ENCODE results near the gene ABLIM2.
"Not testable (repeated sequence)": the region's sequence is repeated elsewhere in the genome, so short reads cannot be mapped to it uniquely, and the experiment has no call there.

ABLIM2 gene

GRCh38 chr4:8155660-8156421 lies 2.8 kb downstream of the ABLIM2 start:
- no peak for DNase-seq

DNA sequence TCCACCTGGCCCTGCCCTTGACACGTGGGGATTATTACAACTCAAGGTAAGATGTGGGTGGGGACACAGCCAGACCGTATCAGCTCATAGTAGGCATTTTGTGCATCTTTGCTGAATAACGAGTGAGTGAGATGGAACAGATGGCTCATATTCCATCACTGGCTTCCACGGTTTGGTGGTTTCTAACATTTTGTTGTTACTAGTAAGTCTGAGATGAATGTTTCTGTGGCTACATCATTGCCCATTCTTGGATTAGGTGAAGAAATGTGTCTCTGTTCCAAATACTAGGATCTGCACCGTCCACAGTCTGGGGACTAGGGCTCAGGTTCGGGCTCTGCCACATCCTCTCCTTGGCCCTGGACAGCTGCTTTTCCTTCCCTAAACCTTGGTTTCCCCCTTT lies 3.6 kb downstream of the ABLIM2 start:
- no peak for DNase-seq

- DNase-seq: no peak
Measured at GRCh38 chr4:8153441-8153840, 5.2 kb downstream of the ABLIM2 start.

DNA sequence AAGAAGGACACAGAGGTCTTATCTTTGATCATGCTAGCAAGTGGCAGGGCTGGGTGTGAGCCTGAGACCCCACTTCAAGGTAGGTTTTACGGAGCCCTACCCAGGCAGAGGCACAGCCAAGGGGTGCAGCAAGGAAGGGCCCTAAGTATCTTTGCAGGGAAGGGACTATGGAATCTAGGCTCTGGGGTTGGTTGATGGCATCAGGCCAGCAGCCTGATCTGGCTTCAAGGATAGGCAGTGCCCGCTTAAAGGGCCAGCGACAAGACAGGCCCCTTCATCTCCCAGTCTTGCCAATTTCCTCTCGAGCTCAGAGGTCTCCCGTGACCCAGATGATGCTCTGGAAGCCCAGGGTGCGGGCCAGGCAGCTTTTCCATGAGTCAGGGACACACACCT lies 5.8 kb downstream of the ABLIM2 start:
- no peak for DNase-seq

GRCh38 chr4:8152090-8152864 lies 6.3 kb downstream of the ABLIM2 start:
- DNase-seq: no peak

DNA sequence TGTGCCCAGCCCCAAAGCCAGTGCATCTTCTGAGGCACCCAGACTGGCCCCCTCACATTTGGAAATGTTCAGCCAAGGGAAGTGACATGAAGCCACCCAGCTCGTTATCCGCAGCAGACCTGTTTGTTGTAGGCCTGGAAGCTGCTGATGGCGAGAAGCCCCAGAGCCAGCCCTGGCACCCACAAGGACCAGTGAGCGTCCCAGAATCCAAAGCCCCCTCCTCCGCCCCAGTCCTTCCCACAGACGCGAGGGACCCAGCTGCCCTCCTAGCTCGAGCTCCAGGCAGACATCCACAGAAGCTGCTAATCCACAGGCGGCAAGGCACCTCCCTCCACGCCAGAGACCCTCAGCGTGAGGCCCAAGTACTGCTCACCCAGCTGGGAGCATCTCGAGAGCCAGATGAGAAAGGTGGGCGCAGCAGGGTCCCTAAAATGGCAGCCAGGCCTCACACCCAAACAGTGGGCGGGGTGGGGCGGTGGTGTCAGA lies 7.4 kb downstream of the ABLIM2 start:
- no peak for DNase-seq

GRCh38 chr4:8150152-8151090 lies 8.2 kb downstream of the ABLIM2 start:
- no peak for DNase-seq

- DNase-seq: no peak
Measured at GRCh38 chr4:8149664-8150063, 8.9 kb downstream of the ABLIM2 start.

DNA sequence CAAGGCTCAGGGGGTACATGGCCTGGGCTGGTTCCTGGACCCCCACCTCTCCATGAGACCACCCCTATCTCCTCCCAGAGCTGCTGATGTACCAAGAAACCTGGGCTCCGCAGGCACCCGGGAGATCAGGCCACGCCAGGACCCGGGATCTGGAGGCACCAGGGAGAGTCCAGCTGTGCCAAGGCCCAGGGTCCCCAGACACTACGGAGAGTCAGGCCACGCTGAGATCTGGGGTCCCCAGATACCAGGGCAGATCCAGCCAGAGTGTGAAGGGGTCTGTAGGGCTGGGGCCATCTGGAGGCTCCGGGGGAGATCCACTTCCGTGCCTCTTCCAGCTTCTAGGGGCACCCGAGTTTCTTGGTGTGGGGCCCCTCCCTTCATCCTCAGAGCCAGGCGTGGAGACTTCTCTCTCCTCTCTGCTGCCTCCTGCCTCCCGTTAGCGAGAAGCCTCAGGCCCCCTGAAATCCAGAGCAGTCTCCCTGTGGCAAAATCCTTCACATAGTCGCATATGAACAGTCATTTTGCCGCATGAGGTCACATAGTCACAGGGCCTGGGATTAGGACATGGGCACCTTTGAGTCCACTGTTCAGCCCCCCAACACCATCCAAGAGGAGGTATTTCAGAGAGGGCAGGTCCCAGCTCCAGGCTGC lies 9.7 kb downstream of the ABLIM2 start:
- no peak for DNase-seq

- DNase-seq: no peak
Measured at GRCh38 chr4:8148159-8148558, 10.5 kb downstream of the ABLIM2 start.

GRCh38 chr4:8147231-8147970 lies 11.2 kb downstream of the ABLIM2 start:
- no peak for DNase-seq

DNA sequence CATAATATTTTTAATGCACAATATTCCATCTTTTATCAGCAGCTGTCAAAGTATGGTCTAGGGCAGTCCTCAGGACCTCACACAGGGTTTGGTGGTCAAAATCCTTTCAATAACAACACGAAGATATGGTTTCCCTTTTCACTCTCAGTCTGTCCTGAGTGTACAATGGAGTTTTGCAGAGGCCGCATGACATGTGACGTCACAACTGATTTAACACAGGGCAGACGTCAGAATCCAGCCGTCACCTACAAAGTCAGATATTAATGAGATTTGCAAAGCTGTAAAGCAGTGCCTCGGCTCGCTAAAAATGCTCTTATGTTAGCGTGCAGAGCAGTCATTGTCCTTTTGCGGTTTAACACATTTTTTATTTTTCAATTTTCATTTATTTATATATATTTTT lies 12.5 kb downstream of the ABLIM2 start:
- DNase-seq: no peak

DNA sequence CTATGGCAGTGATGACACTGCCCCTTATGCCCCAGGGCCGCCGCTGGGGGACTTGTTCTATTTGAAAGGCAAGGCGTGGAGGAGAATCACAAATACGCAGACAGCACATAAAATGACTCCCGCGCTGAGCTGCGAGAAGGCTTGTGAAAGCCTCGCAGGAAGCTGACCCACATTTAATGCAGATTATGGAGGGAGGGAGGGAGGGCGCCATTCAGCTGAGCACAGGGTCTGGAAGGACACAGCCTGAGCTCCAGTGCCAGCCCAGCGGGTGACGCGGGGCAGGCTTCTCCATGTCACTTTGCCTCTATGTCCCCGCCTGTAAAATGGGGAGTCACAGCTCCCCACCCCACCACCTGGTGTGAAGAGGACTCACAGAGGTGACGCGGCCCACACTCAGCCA lies 14.3 kb downstream of the ABLIM2 start:
- DNase-seq: no peak

DNA sequence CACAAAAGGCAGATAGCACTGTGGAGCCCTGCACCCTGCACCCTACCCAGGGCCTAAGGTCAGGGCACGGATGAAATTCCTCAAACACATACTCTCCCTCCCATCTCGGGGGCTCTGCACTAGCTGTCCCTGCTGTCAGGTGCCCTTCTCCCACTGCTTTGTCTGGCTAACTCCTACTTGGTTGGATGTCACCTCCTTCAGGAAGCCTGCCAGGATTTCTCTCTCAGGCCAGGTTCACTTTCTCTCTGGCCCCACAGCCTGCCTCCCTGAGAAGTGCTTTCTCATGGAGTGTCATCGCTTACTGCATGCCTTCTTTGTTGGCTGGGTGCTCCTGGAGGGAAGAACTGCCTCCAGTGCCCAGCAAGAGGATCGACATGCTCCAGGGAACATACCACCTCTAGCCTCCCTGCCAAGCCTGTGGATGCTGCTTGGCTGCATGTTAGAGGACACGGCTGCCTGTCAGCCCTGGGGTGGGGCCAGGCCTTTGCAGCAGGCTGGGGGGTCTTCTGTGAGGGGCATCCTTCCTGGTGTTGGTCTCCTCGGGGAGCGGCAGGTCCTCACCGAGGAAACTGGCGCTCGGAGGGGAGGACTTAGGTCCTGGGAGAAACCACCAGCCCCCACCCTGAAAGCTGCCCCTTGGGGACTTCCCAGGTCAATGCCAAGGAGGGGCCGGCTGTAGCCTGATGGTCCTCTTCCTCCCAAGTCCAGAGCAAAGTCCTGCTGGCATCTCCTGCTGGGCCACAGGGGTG lies 15.0 kb downstream of the ABLIM2 start:
- no peak for DNase-seq

DNA sequence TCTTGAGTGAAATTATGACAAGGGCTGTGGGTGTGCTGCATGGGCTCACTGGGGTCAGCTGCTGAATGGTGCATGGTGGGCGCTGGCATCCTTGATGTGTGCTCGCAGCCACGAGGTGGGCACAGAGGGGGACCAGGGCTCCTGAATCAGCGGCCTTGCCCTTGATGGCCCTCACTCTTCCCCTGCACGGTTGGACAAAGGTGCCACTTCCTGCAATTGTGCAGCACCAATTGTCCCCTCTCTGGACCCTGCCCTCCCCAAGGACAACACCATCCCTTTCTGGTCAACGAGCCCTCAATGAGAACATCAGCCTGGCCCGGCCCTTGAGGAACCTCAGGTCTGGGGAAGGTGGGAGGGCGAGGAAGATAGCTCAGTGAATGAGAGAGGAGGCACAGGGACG lies 16.1 kb downstream of the ABLIM2 start:
- no peak for DNase-seq

GRCh38 chr4:8141935-8142334 lies 16.7 kb downstream of the ABLIM2 start:
- DNase-seq: no peak

DNA sequence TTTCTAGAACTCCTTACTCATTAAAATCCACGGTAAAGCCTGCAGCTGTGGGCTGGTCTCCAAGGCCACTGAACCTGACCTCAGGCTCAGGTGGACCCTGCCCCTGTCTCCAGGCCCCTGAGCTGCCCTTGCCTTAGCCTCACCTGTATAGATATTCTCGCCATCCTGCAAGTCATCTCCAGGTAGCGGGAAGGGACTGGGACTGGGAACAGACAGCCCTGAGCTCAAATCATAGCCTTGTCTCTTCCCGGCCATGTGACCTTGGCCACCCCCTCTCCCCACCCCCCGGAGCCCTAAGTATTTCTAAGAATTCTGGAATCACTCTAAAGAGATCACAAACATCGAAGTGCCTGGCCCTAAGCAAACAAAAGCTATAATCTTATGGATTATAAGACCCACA lies 17.7 kb downstream of the ABLIM2 start:
- DNase-seq: no peak

DNA sequence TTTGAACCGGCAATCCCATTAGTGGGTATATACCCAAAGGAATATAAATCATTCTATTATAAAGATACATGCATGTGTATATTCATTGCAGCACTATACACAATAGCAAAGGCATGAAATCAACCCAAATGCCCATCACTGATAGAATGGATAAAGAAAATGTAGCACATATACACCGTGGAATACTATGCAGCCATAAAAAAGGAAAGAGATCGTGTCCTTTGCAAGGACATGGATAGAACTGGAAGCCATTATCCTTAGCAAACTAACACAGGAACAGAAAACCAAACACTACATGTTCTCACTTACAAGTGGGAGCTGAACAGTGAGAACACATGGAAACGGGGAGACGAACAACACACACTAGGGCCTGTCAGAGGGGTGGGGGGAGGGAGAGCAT lies 18.9 kb downstream of the ABLIM2 start:
- DNase-seq: not testable (repeated sequence)

DNA sequence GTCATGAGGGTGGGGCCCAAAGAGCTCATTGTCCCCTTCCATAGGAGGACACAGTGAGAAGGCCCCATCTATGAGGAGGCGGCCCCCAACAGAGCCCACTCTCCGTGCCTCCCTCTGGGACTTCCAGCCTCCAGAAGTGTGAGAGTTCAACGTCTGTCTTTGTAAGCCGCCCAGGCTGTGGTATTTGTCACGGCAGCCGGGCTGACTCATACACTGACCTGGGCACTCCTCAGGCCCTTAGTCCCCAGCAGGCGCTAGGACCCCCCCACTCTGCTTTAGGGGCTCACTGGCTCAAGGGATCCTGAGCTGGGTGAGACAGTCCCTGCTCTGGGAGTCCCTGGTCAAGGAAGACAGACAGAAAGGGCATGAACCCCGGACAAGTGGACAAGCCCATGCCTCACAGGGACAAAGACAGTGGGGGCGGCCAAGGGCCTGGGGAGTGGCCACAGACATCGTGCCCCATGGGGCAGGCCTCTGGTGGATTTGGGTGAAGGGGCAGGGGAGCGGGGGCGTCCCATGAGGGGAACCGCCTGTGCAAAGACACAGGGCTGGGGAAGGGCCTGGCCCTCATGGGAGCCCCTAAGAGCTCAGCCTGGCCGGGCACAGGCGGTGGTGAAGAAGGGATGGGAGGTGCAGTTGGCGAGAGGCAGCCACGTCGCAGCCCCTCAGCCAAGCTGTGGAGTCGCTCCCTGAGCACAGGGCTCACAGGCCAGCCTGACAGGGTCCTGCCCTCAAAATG lies 21.5 kb downstream of the ABLIM2 start:
- DNase-seq: no peak

GRCh38 chr4:8136529-8136928 lies 22.1 kb downstream of the ABLIM2 start:
- no peak for DNase-seq

Data from activated CD4-positive, CD25-positive, alpha-beta regulatory T cell (primary cell).